HG03457 (cell line): ENCODE data around the gene SRRD.

ENCODE experiments used
- ATAC-seq: cut with Tn5 transposase; IDR thresholded peaks from one replicate; pipeline ENCODE4 v1.9.1; 2021; ENCODE audit warnings: moderate number of reproducible peaks; ENCODE audit not compliant: unreplicated experiment

Gene SRRD

DNA sequence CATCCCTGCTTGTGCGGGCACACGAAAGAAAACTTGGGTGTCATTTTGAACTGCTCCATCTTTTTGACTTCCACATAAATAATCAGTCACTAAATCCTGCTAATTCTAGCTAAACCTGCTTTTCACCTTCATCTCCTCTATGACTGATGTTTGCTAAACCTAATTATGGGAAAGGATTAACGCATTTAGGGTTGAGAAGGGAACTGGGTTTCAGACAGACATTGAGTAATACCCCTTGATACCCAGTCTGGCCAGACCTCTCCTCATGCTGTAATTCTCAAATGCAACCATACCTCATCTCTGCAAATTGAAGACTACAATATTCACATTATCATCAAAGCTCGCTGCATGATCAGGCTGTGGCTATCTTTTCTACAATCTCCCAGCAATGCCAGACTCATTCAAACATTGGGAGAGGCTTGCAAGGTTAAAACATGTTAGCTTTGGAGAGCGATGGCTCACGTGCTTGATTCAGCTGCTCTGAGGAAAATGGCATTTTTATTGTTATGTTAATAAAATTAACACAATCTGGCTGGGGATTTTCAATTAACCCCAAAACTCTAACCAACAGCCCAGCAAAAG is 2.5 kb upstream of the SRRD start:
- no peak for ATAC-seq

DNA sequence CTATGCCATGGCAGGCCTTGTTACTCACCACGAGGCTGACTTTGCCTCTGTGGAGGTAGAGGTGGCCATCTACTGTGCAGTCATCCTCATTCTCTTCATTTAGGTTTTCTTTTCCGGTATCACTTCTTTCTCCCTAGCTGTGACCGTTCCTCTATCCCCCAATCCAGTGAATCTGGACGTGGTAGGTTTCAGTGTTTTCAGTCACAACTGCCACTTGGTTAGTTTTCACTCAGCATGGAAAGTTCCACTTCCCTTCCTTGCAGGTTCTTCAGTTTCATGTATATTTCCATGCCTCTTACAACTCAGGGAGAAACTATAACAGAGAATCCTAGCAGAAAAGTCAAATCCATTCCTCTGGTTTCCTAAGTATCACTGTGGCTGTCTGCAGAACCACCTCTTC is 2.0 kb upstream of the SRRD start:
- ATAC-seq, result no peak

DNA sequence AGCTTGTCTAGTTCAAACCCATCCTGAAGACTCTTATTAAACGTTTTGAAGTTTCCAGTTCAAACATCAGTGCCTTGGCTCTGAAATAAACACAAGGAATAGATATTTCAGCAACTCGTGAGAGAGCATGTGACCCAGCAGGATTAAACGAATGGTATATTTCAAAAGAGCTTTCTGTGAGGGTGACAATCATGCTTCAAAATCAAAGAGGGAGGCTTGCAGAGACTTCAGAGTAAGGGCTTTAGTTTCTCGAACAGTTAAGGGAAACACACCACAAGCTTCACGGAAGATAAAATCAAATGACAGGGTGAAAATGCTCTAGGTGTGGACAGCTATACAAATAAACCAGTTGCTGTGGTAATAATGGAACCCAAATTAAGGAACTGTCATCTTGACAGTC is 1.5 kb upstream of the SRRD start:
- ATAC-seq, result no peak

DNA sequence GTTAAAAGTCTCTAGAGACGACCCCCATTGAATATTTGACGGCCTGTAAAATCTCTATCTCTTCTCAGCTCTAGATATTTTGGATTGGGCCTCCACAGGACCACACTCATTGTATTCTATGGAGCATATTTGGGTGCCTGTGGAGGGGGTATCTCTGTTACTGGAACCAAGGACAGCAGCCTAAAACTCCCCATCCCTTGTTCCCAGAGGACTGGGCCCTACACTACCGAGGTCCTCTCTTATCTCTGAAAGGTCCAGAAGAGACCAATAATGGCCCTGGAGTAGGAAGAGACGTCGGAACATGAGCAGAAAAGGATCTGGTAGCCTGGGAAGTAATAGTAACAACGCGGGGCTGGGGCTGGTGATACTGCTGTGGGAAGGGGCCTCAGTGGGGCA is 636 bp upstream of the SRRD start:
- ATAC-seq, result no peak

DNA sequence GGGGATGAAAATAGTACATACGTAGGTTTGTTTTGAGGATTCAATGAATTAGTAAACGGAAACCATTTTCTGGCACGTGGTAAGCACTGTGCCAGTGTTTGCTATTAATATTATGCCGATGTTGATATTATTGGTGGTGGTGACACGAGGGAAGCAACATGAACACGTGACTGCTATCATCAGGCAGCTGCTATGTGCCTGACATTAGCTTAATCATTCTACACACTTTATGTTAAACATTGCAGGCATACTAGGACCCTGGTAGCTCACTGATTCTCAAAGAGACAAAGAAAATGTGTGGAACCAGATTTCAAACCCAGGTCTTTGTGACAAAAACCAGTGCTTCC is 656 bp downstream of the SRRD start:
- no peak for ATAC-seq

DNA sequence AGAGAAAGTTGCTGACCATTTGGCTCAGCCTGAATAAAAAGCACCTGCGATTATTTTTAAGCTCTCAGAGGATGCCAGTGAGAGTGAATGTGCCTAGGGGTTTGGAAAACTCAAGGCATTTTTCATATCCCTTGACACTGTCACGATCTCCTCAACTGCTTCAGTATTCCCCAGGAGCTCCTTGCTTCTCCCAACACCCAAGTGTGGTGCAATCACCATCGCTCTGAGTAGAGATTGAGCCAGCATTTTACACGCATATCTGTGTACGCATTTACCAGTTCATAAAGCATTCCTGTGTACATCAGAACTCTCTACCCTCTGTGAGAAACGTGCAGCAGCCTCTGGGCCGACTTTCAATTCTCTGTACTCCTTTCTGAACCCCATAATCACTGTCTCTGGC is 1.3 kb downstream of the SRRD start:
- no peak for ATAC-seq

DNA sequence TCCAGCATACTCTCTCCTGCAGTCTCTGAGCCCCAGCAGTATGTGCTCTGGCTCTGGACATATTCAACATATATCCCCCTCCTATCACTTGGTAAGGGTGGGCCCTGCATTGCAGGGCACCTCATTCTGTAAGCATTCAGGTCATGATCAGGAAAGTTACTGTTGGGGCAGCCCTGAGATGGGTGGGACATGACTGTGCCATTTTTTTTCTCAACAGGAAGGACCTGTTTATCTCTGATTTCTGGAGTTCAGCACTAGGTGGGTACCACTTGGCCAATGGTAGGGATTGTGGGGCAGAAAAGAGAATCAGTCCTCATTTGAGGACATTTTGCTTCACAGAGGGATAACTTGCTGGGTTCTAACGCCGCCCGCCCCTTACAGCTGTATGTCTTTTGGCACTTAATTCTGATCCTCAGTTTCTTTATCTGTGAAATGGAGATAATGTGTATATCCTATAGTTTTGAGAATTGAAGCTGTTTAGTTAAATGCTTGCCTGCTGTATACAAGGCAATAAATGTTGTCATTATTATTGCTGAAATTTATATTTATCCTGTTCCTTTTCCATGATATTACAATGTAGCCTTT is 2.2 kb downstream of the SRRD start:
- no peak for ATAC-seq

DNA sequence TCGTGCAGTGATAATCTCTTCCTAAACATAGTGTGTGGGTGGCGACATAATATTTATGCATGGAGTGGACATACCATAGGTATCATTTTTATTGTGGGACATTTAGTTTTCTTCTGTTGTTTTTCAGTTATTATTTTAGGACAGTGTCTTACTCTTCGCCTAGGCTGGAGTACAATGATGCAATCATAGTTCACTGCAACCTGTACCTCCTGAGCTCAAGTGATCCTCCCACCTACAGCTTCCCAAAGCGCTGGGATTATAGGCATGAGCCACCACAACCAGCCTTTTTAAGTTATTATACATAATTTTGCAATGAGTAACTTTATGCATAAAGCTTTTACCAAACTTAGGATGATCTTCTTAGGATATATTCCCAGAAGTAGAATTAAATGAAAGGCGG is 2.7 kb downstream of the SRRD start:
- ATAC-seq, result no peak

DNA sequence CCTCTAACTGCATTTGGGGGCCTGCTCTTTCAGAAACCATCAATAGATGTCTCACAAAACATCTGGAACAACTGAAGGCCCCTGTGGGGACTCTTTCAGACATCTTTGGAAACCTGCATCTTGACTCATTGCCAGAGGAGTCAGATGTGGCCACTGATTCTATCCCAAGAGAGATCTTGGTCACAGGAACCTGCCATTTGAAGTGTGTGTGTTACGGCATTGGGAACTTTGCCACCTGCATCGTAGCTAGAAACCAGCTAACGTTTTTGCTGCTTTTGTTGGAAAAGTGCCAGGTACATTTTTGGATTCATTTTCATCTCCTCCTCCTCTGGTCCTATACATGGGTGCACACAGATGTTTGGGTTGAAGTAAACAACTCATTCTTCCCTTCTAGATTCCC is 4.3 kb downstream of the SRRD start:
- no peak for ATAC-seq

DNA sequence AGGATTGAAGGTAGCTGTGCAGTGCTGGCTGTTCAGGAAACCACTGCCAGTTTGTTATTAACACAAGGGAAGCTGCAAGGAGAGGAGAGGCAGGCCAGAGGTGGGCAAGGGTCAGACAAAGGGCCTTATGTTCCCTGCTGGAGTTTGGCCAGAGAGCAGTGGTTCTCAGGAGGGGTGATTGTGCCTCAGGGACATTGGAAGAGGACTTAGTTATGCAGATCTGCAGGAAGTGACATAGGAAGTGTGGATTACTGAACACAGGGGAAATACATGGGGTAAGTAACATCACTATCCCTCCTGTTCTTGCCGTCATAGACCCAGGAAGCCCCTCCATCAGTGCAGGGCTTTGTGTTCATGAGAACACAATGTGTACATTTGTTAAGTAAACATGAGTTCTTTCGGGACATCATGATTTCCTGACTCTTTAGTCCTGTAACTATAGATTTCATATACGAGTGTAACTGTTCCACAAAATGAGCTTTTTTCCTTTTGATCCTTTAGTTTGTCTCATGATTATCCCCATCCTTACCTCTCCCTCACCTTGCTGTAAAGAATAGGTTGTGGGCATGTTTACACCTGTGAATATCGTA is 5.9 kb downstream of the SRRD start:
- no peak for ATAC-seq

DNA sequence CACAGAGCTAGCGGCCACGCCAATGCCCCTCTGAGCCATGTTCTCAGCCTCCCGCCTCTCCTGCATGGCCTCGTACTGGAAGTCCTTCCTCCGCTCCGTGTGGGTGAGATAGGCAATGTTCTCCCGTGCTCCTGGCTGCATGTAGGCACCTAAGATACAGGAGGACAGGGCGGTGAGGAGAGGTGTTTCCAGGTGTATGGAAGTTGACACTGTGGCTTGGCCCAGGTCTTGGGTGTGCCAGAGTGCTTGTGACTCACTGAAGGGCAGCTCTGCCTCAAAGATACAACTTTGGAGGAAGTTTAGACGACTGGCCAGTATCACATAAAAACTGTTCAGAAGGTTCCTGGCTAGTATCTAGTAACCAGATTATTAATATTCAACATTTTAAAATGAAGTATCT is 8.5 kb downstream of the SRRD start:
- ATAC-seq, result no peak

DNA sequence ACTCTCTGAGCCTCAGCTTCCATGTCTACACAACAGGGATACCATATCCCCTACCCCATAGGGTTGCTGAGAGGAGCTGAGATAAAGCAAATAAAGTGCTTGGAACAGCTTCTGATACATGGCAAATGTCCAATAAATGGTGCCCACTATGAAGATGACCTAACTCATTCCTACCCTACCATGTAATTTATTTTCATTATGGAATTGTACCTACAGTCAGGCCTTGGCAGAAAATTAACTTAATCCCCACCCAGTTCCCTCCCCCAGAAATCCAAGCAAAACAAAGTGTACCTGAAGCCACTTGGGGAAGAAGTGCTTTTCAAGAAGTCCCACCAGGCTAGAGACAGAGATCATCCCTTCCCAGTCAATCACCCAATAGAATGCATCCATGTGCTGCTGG is 10.8 kb downstream of the SRRD start:
- ATAC-seq, result no peak

DNA sequence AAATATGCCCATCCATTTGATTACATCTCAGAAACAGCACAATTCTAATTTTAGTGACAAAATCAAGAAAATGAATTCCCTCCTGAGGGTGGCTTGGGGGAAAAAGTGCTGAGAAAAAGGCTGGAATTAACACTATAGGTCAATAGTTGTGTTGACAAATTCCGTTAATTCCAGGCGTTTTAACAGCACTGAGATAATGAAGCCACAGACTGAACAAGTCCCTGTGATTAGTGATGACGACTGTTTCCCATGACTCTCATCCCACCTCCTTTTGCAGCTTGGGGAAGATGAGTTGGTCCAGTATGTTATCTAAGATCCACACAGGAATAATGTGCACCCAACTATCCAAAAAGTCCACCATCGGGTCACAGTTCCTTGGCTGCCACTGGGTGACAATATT is 12.8 kb downstream of the SRRD start:
- no peak for ATAC-seq

DNA sequence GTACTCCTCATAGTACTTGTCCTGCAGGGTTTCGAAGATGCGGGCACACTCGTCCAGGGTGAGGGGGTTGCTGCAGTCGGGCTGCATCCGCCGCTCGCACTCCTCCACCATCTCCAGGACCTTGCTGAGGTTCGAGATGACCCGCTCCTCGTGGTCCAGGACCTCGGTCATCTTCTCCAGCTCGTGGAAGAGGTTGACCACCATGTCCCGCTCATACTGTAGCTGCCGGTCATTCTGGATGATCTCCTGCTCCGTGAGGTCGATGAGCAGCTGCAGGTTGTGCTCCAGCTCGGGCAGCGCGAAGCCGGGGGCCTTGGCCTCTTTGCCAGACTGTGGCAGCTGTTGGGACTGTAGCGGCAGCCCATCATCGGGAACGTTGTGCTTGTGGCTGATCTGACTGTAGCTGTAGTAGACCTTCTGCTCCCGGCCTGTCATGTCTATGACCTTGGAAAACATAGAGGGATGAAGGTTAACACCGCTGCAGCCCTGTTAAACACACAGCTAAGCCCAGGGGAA is 15.6 kb downstream of the SRRD start:
- ATAC-seq, result no peak

DNA sequence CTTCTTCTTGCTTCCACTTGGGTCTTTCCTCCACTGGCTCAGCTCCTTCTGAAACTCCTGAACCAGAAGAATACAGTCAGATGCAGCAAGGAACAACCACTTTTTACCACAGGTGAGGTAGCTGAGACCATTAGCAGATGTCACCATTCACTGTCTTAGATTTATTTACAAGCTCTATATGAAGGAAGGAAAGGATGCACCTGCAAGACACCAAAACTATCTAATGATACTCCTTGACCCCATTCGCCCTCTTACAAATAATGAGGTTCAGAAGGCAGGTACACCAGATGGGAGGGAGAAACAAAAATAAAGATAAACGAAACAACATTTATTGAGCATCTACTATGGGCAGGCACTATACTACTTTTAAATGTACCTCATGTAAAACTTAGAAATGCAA is 18.3 kb downstream of the SRRD start:
- ATAC-seq, result no peak

DNA sequence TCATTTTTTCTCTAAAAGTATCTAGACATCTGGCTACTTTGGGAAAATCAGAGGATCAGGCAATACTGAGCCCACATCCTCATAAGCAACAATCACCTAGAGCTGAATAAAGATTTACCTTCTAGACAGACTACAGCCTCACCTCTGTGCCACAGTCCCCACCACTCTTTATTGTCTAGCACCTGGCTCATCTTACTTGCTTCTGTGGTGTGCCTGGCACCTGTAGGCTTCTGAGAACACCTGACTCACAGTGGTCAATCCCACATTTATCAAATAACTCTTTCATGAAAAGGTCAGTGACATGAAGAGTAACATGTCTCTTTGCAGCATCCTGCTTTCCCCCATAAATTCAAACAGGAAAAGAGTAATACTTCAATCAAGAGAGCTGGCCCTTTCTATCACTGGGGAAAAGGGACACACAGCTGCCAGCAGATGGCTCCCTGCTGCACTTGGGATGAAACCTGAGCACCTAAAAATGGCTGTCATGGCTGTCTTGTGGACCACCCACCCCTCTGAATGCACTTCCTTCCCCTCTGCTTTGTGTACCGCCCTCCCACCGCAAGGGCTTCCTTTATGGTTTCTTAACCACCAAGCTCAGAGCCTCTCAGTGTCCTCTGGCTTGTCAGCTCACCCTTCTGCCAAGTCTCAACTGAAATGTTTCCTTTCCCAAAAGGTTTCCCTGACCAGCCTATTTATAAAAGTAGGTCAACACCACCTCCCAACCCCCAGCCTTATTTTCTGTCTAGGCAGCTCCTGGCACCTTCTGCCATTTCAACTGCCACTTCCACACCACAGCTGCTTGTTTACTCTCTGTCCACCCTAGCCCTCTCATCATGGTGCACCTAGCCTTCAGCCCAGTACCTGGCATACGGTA is 19.2 kb downstream of the SRRD start:
- no peak for ATAC-seq

DNA sequence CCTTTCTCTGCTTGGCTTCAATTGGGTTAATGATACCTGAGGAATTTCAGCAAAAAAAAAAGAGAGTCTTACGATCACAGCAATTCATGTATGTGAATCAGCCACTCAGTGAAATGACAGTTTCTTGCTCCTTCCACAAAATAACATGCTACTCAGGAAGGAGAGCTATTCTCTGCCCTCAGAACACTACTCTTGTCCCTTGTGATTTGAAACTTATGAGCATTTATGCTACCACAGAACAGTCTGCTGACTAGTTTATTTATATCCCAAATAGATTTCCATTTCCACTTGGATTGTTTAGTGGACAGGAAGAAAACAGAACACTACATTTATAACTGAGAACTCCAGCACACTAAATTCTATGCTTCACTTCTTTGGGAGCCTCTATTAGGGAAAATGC is 20.1 kb downstream of the SRRD start:
- no peak for ATAC-seq

DNA sequence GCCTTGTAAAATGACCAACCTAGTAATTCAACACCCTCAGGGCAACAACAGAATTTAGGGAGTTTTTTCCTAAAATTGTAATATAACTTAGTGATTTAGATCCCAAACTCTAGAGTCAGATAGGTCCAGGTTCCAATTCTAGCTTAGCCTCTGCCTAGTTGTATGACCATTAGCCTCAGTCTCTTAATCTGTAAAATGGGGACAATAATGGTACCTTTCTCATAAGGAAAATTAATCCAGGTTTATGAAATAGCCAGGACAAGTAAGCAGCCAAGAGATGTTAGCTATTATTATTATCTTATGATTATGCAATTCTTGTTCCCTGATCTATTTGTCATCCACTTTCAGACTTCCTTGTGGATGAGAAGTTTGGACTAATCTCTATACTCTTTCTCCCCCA is 24.5 kb downstream of the SRRD start:
- no peak for ATAC-seq

DNA sequence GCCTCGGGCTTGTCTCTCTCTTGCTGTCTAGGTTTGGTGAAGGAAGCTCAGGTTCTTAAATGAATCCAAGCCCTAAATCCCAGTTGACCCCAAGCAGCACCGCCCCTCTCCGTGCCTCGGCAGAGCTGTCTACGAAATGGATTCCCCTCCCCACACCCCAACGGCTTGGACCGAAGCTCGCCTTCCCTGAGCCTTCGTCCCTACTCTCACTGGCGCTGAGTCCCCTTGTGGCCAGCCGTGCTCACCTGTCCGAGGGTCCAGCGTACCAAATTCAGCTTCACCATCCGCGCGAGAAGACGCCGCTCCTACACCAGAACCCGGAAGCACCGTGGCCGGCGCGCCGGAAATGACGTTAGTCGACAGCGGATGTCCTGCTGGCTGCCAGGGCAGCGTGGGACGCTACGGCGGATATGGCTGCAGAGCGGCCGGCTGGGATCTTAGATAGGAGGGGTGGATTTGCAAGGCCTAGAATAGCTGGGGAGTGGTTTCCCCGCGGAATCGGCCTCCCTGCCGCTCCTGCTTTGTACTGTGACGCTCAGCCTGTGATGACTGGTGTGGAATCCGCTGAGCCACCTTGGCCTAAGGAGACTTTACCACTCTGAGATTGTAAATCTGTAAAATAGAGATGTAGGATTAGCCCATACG is 28.6 kb downstream of the SRRD start, which contains the start of gene TFIP11:
Gene TFIP11 (minus strand): TSS at position 325 of the 645 bp plus-strand sequence. CDS start 2,201 bp downstream, outside the sequence.
- ATAC-seq, result peak; percentile 67

DNA sequence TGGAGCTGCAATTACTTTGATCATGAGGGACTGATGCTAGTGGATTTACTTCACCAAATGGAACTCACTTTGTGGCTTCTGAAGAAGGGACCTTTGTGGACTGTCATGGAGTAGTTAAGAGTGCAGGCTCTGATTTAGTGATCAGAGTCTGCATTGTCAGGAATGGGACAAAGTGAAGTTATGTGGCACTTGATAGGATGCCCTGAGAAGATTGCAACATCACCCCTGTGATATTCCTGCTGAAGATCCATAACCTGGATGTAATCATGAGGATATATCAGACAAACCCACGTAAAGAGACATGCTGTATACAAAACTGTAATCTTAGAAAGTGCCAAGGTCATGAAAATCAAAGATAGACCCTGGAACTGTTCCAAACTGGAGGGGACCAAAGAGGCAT is 30.2 kb downstream of the SRRD start:
- ATAC-seq, result no peak

DNA sequence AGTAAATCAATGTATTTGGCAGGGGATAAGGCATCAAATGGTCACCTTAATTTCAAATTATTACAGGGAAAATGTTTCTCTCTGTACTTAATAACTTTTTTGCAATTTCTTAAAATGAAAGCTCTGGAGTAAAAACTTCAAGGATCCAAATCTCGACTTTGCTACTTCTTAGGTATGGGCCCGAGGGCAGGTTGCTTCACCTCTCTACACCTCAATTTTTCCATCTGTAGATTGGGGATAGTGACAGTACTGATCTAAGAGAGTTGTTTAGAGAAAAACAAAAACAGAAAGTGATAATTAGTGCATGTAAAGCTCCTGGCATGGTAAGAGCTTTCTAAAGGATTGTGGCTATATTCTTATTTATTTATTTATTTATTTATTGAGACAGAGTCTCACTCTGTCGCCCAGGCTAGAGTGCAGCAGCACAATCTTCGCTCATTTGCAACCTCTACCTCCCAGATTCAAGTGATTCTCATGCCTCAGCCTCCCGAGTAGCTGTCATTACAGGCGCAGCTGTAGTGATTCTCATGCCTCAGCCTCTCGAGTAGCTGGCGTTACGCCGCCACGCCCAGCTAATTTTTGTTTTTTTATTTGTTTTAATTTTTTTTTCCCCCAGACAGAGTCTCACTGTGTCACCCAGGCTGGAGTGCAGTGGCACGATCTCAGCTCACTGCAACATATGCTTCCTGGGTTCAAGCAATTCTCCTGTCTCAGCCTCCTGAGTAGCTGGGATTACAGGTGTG is 30.9 kb downstream of the SRRD start:
- ATAC-seq, result no peak
